ENCODE measurements around the gene TEP1.
A peak's percentile ranks its signal among the peaks of the same experiment; 100 is the strongest.

TEP1 gene

GRCh38 chr14:20413744-20414082, 412 bp upstream of the TEP1 start:
- no peaks in the 10 kb centered on the region for H3K36me3 ChIP-seq (replicated peaks in 1 of 2; ENCODE audit: control insufficient read depth in 2 of 2, insufficient read depth in 2 of 2, low read length in 2 of 2)
- H2AK5ac ChIP-seq (ENCODE audit: low read depth, low read length): no peak overlapping the region
- no peak overlapping the region for H3K18ac ChIP-seq (ENCODE audit: low read length)
- no peak overlapping the region for H2BK12ac ChIP-seq (ENCODE audit: low read length)
- no peak overlapping the region for H2BK120ac ChIP-seq (ENCODE audit: low read depth, low read length)
- H3K4ac ChIP-seq (ENCODE audit: low read length): no peak overlapping the region
- H3K23ac ChIP-seq (ENCODE audit: low read depth, low read length, poor library complexity): no peak overlapping the region
- H4K8ac ChIP-seq (ENCODE audit: low read depth, low read length): no peak overlapping the region
- H4K91ac ChIP-seq (ENCODE audit: low read depth, low read length, poor library complexity): no peak overlapping the region
- H3K9me3 ChIP-seq (replicated peaks in 1 of 2; ENCODE audit: control insufficient read depth in 2 of 2, insufficient read depth in 1 of 2, low read depth in 1 of 2, low read length in 2 of 2): no peaks in the 10 kb centered on the region
- H2BK15ac ChIP-seq (ENCODE audit: low read length): no peak overlapping the region
- peak overlapping the region; percentile 99 for H2AFZ ChIP-seq (ENCODE audit: low read length)
- H2BK5ac ChIP-seq (ENCODE audit: low read length): no peak overlapping the region
- no peak for DNase-seq (ENCODE audit: low spot score)
- peaks cover 0 to 2% of the 10 kb centered on the region in 2 donors for H3K4me1 ChIP-seq (ENCODE audit: control insufficient read depth in 2 of 2, insufficient read depth in 1 of 2, low read depth in 1 of 2, low read length in 2 of 2)
- H3K4me2 ChIP-seq (ENCODE audit: insufficient read depth, low read length, poor library complexity, severe bottlenecking): peak overlapping the region; percentile 69
- H3K14ac ChIP-seq (ENCODE audit: low read length): no peak overlapping the region
- H3K4me3 ChIP-seq (ENCODE audit: low read length in 2 of 2): peak overlapping the region; percentile 86 to 89
- H3K79me1 ChIP-seq (ENCODE audit: low read depth, low read length): no peaks in the 10 kb centered on the region
- H3K27me3 ChIP-seq (ENCODE audit: control insufficient read depth in 3 of 3, insufficient read depth in 3 of 3, low read depth in 1 of 3, low read length in 3 of 3): peaks cover 0 to 3% (median 0%) of the 10 kb centered on the region in 3 experiments
- H3K27ac ChIP-seq (replicated peaks; ENCODE audit: low read length): no peak overlapping the region
- WGBS, 2 donors (ENCODE audit: extremely low coverage in 2 of 2, insufficient read length in 2 of 2, insufficient replicate concordance in 1 of 2): no CpG with 5 or more reads among the region's 9 CpGs
- H3K9ac ChIP-seq (ENCODE audit: low read depth, low read length, poor library complexity): no peak overlapping the region

GRCh38 chr14:20412411-20412810, 890 bp downstream of the TEP1 start:
- Histone ChIP-seq H3K4me2 (ENCODE audit: insufficient read depth, low read length, poor library complexity, severe bottlenecking) (peak overlapping the region; percentile 69), H3K18ac (ENCODE audit: low read length) (no peak overlapping the region), H3K36me3 (replicated peaks in 1 of 2; ENCODE audit: control insufficient read depth in 2 of 2, insufficient read depth in 2 of 2, low read length in 2 of 2) (peaks cover 3 to 10% of the 10 kb centered on the region in 2 donors), H3K9ac (ENCODE audit: low read depth, low read length, poor library complexity) (no peak overlapping the region), H3K27me3 (ENCODE audit: control insufficient read depth in 3 of 3, insufficient read depth in 3 of 3, low read depth in 1 of 3, low read length in 3 of 3) (no peaks in the 10 kb centered on the region), H4K8ac (ENCODE audit: low read depth, low read length) (no peak overlapping the region), H3K23ac (ENCODE audit: low read depth, low read length, poor library complexity) (no peak overlapping the region), H3K14ac (ENCODE audit: low read length) (no peak overlapping the region), H2AFZ (ENCODE audit: low read length) (peak overlapping the region; percentile 99), H3K4ac (ENCODE audit: low read length) (no peak overlapping the region), H2BK15ac (ENCODE audit: low read length) (no peak overlapping the region), H3K4me3 (ENCODE audit: low read length in 2 of 2) (peak overlapping the region; percentile 86 to 89), H3K4me1 (ENCODE audit: control insufficient read depth in 2 of 2, insufficient read depth in 1 of 2, low read depth in 1 of 2, low read length in 2 of 2) (peaks cover 0 to 2% of the 10 kb centered on the region in 2 donors), H2BK120ac (ENCODE audit: low read depth, low read length) (no peak overlapping the region), H2BK5ac (ENCODE audit: low read length) (no peak overlapping the region), H3K27ac (replicated peaks; ENCODE audit: low read length) (no peak overlapping the region), H2BK12ac (ENCODE audit: low read length) (no peak overlapping the region), H3K79me1 (ENCODE audit: low read depth, low read length) (no peaks in the 10 kb centered on the region), H2AK5ac (ENCODE audit: low read depth, low read length) (no peak overlapping the region), H4K91ac (ENCODE audit: low read depth, low read length, poor library complexity) (no peak overlapping the region), H3K9me3 (replicated peaks in 1 of 2; ENCODE audit: control insufficient read depth in 2 of 2, insufficient read depth in 1 of 2, low read depth in 1 of 2, low read length in 2 of 2) (no peaks in the 10 kb centered on the region)
- no CpG with 5 or more reads among the region's 7 CpGs for WGBS, 2 donors (ENCODE audit: extremely low coverage in 2 of 2, insufficient read length in 2 of 2, insufficient replicate concordance in 1 of 2)
- DNase-seq (ENCODE audit: low spot score): no peak

- no peak overlapping the region for H3K27ac ChIP-seq (replicated peaks; ENCODE audit: low read length)
- no peak overlapping the region for H3K14ac ChIP-seq (ENCODE audit: low read length)
- H3K18ac ChIP-seq (ENCODE audit: low read length): no peak overlapping the region
- no peak overlapping the region for H3K9ac ChIP-seq (ENCODE audit: low read depth, low read length, poor library complexity)
- H2BK120ac ChIP-seq (ENCODE audit: low read depth, low read length): no peak overlapping the region
- H4K91ac ChIP-seq (ENCODE audit: low read depth, low read length, poor library complexity): no peak overlapping the region
- no peak overlapping the region for H3K4ac ChIP-seq (ENCODE audit: low read length)
- H3K4me1 ChIP-seq (ENCODE audit: control insufficient read depth in 2 of 2, insufficient read depth in 1 of 2, low read depth in 1 of 2, low read length in 2 of 2): no peaks in the 10 kb centered on the region
- no peak overlapping the region for H2BK15ac ChIP-seq (ENCODE audit: low read length)
- DNase-seq (ENCODE audit: low spot score): no peak
- H2AFZ ChIP-seq (ENCODE audit: low read length): no peak overlapping the region
- no peak overlapping the region for H2AK5ac ChIP-seq (ENCODE audit: low read depth, low read length)
- H3K79me1 ChIP-seq (ENCODE audit: low read depth, low read length): no peaks in the 10 kb centered on the region
- no CpG with 5 or more reads among the region's 2 CpGs for WGBS, 2 donors (ENCODE audit: extremely low coverage in 2 of 2, insufficient read length in 2 of 2, insufficient replicate concordance in 1 of 2)
- no peak overlapping the region for H3K4me2 ChIP-seq (ENCODE audit: insufficient read depth, low read length, poor library complexity, severe bottlenecking)
- no peaks in the 10 kb centered on the region for H3K27me3 ChIP-seq (ENCODE audit: control insufficient read depth in 3 of 3, insufficient read depth in 3 of 3, low read depth in 1 of 3, low read length in 3 of 3)
- peaks cover 8 to 38% of the 10 kb centered on the region in 2 donors for H3K36me3 ChIP-seq (replicated peaks in 1 of 2; ENCODE audit: control insufficient read depth in 2 of 2, insufficient read depth in 2 of 2, low read length in 2 of 2)
- H3K23ac ChIP-seq (ENCODE audit: low read depth, low read length, poor library complexity): no peak overlapping the region
- H3K4me3 ChIP-seq (ENCODE audit: low read length in 2 of 2): no peak overlapping the region
- no peak overlapping the region for H2BK12ac ChIP-seq (ENCODE audit: low read length)
- no peak overlapping the region for H4K8ac ChIP-seq (ENCODE audit: low read depth, low read length)
- H2BK5ac ChIP-seq (ENCODE audit: low read length): no peak overlapping the region
- no peaks in the 10 kb centered on the region for H3K9me3 ChIP-seq (replicated peaks in 1 of 2; ENCODE audit: control insufficient read depth in 2 of 2, insufficient read depth in 1 of 2, low read depth in 1 of 2, low read length in 2 of 2)
Measured at GRCh38 chr14:20409226-20409625, 4.1 kb downstream of the TEP1 start.

GRCh38 chr14:20403521-20403920, 9.8 kb downstream of the TEP1 start:
- peaks cover 14 to 83% of the 10 kb centered on the region in 2 donors for H3K36me3 ChIP-seq (replicated peaks in 1 of 2; ENCODE audit: control insufficient read depth in 2 of 2, insufficient read depth in 2 of 2, low read length in 2 of 2)
- H3K23ac ChIP-seq (ENCODE audit: low read depth, low read length, poor library complexity): no peak overlapping the region
- no peak for DNase-seq (ENCODE audit: low spot score)
- H2BK120ac ChIP-seq (ENCODE audit: low read depth, low read length): no peak overlapping the region
- H3K4me1 ChIP-seq (ENCODE audit: control insufficient read depth in 2 of 2, insufficient read depth in 1 of 2, low read depth in 1 of 2, low read length in 2 of 2): no peaks in the 10 kb centered on the region
- H2AK5ac ChIP-seq (ENCODE audit: low read depth, low read length): no peak overlapping the region
- H2BK12ac ChIP-seq (ENCODE audit: low read length): no peak overlapping the region
- no peaks in the 10 kb centered on the region for H3K79me1 ChIP-seq (ENCODE audit: low read depth, low read length)
- H3K14ac ChIP-seq (ENCODE audit: low read length): no peak overlapping the region
- no peak overlapping the region for H2AFZ ChIP-seq (ENCODE audit: low read length)
- no peak overlapping the region for H2BK15ac ChIP-seq (ENCODE audit: low read length)
- no peak overlapping the region for H4K91ac ChIP-seq (ENCODE audit: low read depth, low read length, poor library complexity)
- H3K27ac ChIP-seq (replicated peaks; ENCODE audit: low read length): no peak overlapping the region
- no CpG with 5 or more reads among the region's 11 CpGs for WGBS, 2 donors (ENCODE audit: extremely low coverage in 2 of 2, insufficient read length in 2 of 2, insufficient replicate concordance in 1 of 2)
- no peaks in the 10 kb centered on the region for H3K27me3 ChIP-seq (ENCODE audit: control insufficient read depth in 3 of 3, insufficient read depth in 3 of 3, low read depth in 1 of 3, low read length in 3 of 3)
- H3K4ac ChIP-seq (ENCODE audit: low read length): no peak overlapping the region
- no peaks in the 10 kb centered on the region for H3K9me3 ChIP-seq (replicated peaks in 1 of 2; ENCODE audit: control insufficient read depth in 2 of 2, insufficient read depth in 1 of 2, low read depth in 1 of 2, low read length in 2 of 2)
- no peak overlapping the region for H3K9ac ChIP-seq (ENCODE audit: low read depth, low read length, poor library complexity)
- no peak overlapping the region for H4K8ac ChIP-seq (ENCODE audit: low read depth, low read length)
- no peak overlapping the region for H2BK5ac ChIP-seq (ENCODE audit: low read length)
- H3K18ac ChIP-seq (ENCODE audit: low read length): no peak overlapping the region
- H3K4me2 ChIP-seq (ENCODE audit: insufficient read depth, low read length, poor library complexity, severe bottlenecking): no peak overlapping the region
- H3K4me3 ChIP-seq (ENCODE audit: low read length in 2 of 2): no peak overlapping the region

All from neuronal stem cell (in vitro differentiated cells).